Measurements from ENCODE around the gene MPV17. TPM values are rescaled to one million over a fixed set of nuclear protein-coding genes. Genes with fewer than 3 reads are reported as not detected.

Gene MPV17
- total and polyA plus RNA-seq, 7 donors: 11.9 to 29.0 (median 14.5) TPM

- peak in 1 of 2 donors; percentile 71 for DNase-seq
- H3K36me3 ChIP-seq (ENCODE audit: insufficient read depth in 1 of 2, low read depth in 1 of 2): peaks cover 10 to 72% of the 10 kb centered on the region in 2 donors
- peak; percentile 32 to 48 (median 40) for ATAC-seq
- H3K4me1 ChIP-seq: peaks cover 29% of the 10 kb centered on the region
- H3K27me3 ChIP-seq (ENCODE audit: insufficient read depth in 3 of 3, low read length in 2 of 3): no peaks in the 10 kb centered on the region
- 1 to 2% (median 1%) methylated on average over 18 of the region's 18 CpGs for WGBS, 3 donors
- intact Hi-C loops (cut with DNase I): no loop called here
- no peak for TF ChIP-seq CTCF (IDR thresholded peaks at IDR 0.05)
- H3K9me3 ChIP-seq: no peaks in the 10 kb centered on the region
- peak overlapping the region; percentile 99 for H3K27ac ChIP-seq
- H3K4me3 ChIP-seq: peak overlapping the region; percentile 100
These were observed 46.7 kb upstream of the MPV17 start for GRCh38 chr2:27369471-27370025.

GRCh38 chr2:27363933-27364332 is 41.0 kb upstream of the MPV17 start:
- H3K4me3 ChIP-seq: no peak overlapping the region
- DNase-seq (no peak), ATAC-seq (peak in 1 of 4 donors; percentile 10)
- intact Hi-C loops (cut with DNase I): no loop called here
- no peak for TF ChIP-seq CTCF (IDR thresholded peaks at IDR 0.05)
- no peaks in the 10 kb centered on the region for H3K27me3 ChIP-seq (ENCODE audit: insufficient read depth in 3 of 3, low read length in 2 of 3)
- H3K9me3 ChIP-seq: no peaks in the 10 kb centered on the region
- peaks cover 9 to 58% of the 10 kb centered on the region in 2 donors for H3K36me3 ChIP-seq (ENCODE audit: insufficient read depth in 1 of 2, low read depth in 1 of 2)
- no peak overlapping the region for H3K27ac ChIP-seq
- 79 to 88% (median 82%) methylated on average over 2 of the region's 2 CpGs for WGBS, 3 donors
- peaks cover 7% of the 10 kb centered on the region for H3K4me1 ChIP-seq

GRCh38 chr2:27362678-27363420 is 40.0 kb upstream of the MPV17 start:
- intact Hi-C loops (cut with DNase I): no loop called here
- H3K4me3 ChIP-seq: no peak overlapping the region
- ATAC-seq (peak in 1 of 4 donors; percentile 13), DNase-seq (no peak)
- no peaks in the 10 kb centered on the region for H3K9me3 ChIP-seq
- H3K4me1 ChIP-seq: peaks cover 7% of the 10 kb centered on the region
- H3K36me3 ChIP-seq (ENCODE audit: insufficient read depth in 1 of 2, low read depth in 1 of 2): peaks cover 5 to 48% of the 10 kb centered on the region in 2 donors
- no peaks in the 10 kb centered on the region for H3K27me3 ChIP-seq (ENCODE audit: insufficient read depth in 3 of 3, low read length in 2 of 3)
- no peak for TF ChIP-seq CTCF (IDR thresholded peaks at IDR 0.05)
- WGBS, 3 donors: 88 to 93% (median 92%) methylated on average over 4 of the region's 4 CpGs
- H3K27ac ChIP-seq: no peak overlapping the region

GRCh38 chr2:27356382-27357181 is 33.7 kb upstream of the MPV17 start, which contains the start of gene GTF3C2:
Gene GTF3C2 (minus strand): TSS chr2:27356764. CDS start chr2:27343554, 13,210 bp downstream.
- Histone ChIP-seq H3K27ac (peak within 1 kb of the TSS; percentile 98), H3K4me1 (peaks cover 48% of the 10 kb centered on the region), H3K27me3 (ENCODE audit: insufficient read depth in 3 of 3, low read length in 2 of 3) (no peaks in the 10 kb centered on the region), H3K36me3 (ENCODE audit: insufficient read depth in 1 of 2, low read depth in 1 of 2) (no peaks in the 10 kb centered on the region), H3K4me3 (peak within 1 kb of the TSS; percentile 95), H3K9me3 (no peaks in the 10 kb centered on the region)
- DNase-seq (peak; percentile 95 to 98), ATAC-seq (peak; percentile 93 to 96 (median 94))
- intact Hi-C loops (cut with DNase I): loop anchor here (2.0 to 5.0 kb wide), 2 partner anchors 34 to 72 kb away; partner anchors contain the start of genes MPV17 (in 2 of the 2) and NRBP1 (in 1 of the 2)
- no peak for TF ChIP-seq CTCF (IDR thresholded peaks at IDR 0.05)
- 0% methylated on average over 67 of the region's 67 CpGs for WGBS, 3 donors
